Calu3 (cell line): ENCODE results near the gene DMAC2L. TPM values are rescaled to one million over a fixed set of nuclear protein-coding genes. Genes with fewer than 3 reads are reported as not detected.
"Not testable (repeated sequence)": the region's sequence is repeated elsewhere in the genome, so short reads cannot be mapped to it uniquely, and the experiment has no call there.

Experiments
- BruUV-seq: library from RNA; stranded (reverse); fragments of 400-500 nt; replicated peaks from 2 replicates; lab custom pipeline; 2021; lab: Mats Ljungman, UMichigan
- CTCF ChIA-PET: fragments of 300-600 bp; sonication (Branson Sonifier 250); formaldehyde crosslinking; loops from one replicate; lab custom pipeline; 2022; ENCODE audit warnings: antibody characterized with exemption; lab: Charles Lee
- DNase-seq: peaks from one replicate; pipeline ENCODE4 v3.0.0; 2022
- H3K27ac Mint-ChIP-seq: one replicate; pipeline ENCODE4 v1.8.0; 2022; ENCODE audit warnings: mixed read lengths; ENCODE audit not compliant: unreplicated experiment
- H3K27me3 Mint-ChIP-seq: one replicate; pipeline ENCODE4 v1.8.0; 2022; ENCODE audit warnings: mixed read lengths; ENCODE audit not compliant: unreplicated experiment
- H3K36me3 Mint-ChIP-seq: one replicate; pipeline ENCODE4 v1.8.0; 2022; ENCODE audit warnings: mild to moderate bottlenecking, moderate library complexity, mixed read lengths; ENCODE audit not compliant: insufficient read depth, unreplicated experiment
- H3K4me1 Mint-ChIP-seq: one replicate; pipeline ENCODE4 v1.8.0; 2022; ENCODE audit warnings: mild to moderate bottlenecking, low read depth, mixed read lengths; ENCODE audit not compliant: unreplicated experiment
- H3K4me3 Mint-ChIP-seq: one replicate; pipeline ENCODE4 v1.8.0; 2022; ENCODE audit warnings: mild to moderate bottlenecking, low read depth, moderate library complexity, mixed read lengths; ENCODE audit not compliant: unreplicated experiment
- H3K9me3 Mint-ChIP-seq: one replicate; pipeline ENCODE4 v1.8.0; 2022; ENCODE audit warnings: low read depth, mixed read lengths; ENCODE audit not compliant: unreplicated experiment
- intact Hi-C: fragments of 100-400 bp; cut with micrococcal nuclease; formaldehyde crosslinking; loops from one replicate; pipeline ENCODE4 v1.10.0; 2022; ENCODE audit not compliant: unreplicated experiment
- total RNA-seq: library from RNA; stranded (reverse); gene quantifications from 2 replicates; pipeline ENCODE4 v1.2.3, GENCODE V29; 2022
- TF ChIP-seq, protein P1 (sequence below): fragments of 200-600 bp; IDR thresholded peaks from one replicate; pipeline ENCODE4 v1.8.0; 2022; ENCODE audit warnings: antibody characterized with exemption; ENCODE audit not compliant: unreplicated experiment

DMAC2L gene
- total RNA-seq, 1 experiment from 2014 or later = 21.2 TPM

DNA sequence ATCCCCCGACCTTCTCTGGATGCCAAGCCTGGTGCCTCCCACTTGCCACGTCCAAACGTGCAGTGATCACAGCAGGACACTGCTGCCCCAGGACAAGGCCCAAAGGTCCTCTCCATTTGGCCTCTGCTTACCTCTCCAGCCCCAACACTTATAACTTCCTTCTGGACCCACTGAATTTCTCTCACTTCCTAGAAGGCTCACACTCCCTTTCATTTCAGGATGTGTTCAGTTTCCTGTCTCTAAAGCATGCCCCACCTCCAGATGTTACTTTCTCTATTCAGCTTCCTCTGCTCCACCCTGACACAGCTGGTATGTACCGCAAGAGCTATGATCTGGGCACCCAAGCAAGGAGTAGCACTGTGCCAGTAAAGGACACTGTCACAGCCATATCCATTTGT lies 51.6 kb downstream of the DMAC2L start:
- Mint-ChIP-seq H3K27me3 (no peaks in the 10 kb centered on the region), H3K9me3 (no peaks in the 10 kb centered on the region), H3K4me1 (peaks cover 26% of the 10 kb centered on the region), H3K27ac (no peak overlapping the region), H3K36me3 (no peaks in the 10 kb centered on the region), H3K4me3 (no peak overlapping the region)
- intact Hi-C loops = loop anchor here (2.0 kb wide), 1 partner anchor 33 kb away; the partner anchor contains the start of gene CDKL1
- DNase-seq = no peak
- BruUV-seq = no TSS peak
- CTCF ChIA-PET = no interaction called here
- TF ChIP-seq, protein P1, sequence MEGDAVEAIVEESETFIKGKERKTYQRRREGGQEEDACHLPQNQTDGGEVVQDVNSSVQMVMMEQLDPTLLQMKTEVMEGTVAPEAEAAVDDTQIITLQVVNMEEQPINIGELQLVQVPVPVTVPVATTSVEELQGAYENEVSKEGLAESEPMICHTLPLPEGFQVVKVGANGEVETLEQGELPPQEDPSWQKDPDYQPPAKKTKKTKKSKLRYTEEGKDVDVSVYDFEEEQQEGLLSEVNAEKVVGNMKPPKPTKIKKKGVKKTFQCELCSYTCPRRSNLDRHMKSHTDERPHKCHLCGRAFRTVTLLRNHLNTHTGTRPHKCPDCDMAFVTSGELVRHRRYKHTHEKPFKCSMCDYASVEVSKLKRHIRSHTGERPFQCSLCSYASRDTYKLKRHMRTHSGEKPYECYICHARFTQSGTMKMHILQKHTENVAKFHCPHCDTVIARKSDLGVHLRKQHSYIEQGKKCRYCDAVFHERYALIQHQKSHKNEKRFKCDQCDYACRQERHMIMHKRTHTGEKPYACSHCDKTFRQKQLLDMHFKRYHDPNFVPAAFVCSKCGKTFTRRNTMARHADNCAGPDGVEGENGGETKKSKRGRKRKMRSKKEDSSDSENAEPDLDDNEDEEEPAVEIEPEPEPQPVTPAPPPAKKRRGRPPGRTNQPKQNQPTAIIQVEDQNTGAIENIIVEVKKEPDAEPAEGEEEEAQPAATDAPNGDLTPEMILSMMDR = no peak

DNA sequence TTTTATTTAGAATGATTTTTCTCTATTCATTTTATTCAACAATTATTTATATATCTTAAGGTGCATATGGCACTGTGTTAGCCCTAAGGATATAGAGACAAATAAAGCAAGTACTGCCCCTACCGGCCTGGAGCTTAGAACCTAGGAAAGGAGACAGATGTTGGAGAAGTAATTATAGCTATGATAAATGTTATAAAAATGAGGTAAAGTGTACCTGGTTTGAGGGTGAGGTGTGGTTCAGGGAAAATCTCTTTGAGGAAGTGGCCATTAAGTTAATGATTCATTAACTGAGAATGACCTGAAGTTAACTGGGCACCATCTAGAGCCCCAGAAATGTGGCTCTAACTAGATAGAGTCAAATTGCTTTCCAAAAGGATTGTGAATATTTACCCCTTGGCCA lies 52.7 kb downstream of the DMAC2L start:
- no peak overlapping the region for H3K27ac Mint-ChIP-seq
- H3K4me3 Mint-ChIP-seq = no peak overlapping the region
- CTCF ChIA-PET = interaction anchor here (0.6 to 1.7 kb wide), 6 partner anchors 13 to 52 kb away, joined by 3 to 5 read pairs (median 4); partner anchors contain the start of gene DMAC2L
- H3K4me1 Mint-ChIP-seq = peaks cover 26% of the 10 kb centered on the region
- TF ChIP-seq, protein P1 = no peak
- no peak for DNase-seq
- no peaks in the 10 kb centered on the region for H3K9me3 Mint-ChIP-seq
- no peaks in the 10 kb centered on the region for H3K36me3 Mint-ChIP-seq
- no TSS peak for BruUV-seq
- intact Hi-C loops = loop anchor here (2.0 kb wide), 1 partner anchor 32 kb away; the partner anchor contains the start of gene CDKL1
- no peaks in the 10 kb centered on the region for H3K27me3 Mint-ChIP-seq

DNA sequence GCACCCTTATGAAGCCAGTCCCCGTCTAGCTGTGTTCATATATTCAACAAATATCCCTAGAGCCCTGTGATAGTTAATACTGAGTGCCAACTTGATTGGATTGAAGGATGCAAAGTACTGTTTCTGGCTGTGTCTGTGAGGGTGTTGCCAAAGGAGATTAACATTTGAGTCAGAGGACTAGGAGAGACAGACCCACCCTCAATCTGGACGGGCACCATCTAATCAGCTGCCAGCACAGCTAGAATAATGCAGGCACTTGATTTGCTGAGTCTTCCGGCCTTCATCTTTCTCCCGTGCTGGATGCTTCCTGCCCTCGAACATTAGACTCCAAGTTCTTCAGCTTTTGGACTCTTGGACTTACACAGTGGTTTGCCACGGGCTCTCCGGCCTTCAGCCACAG lies 53.4 kb downstream of the DMAC2L start:
- intact Hi-C loops = loop anchor here (2.0 kb wide), 1 partner anchor 31 kb away; the partner anchor contains the start of gene CDKL1
- H3K4me3 Mint-ChIP-seq, H3K36me3 Mint-ChIP-seq, H3K27ac Mint-ChIP-seq, H3K27me3 Mint-ChIP-seq, H3K9me3 Mint-ChIP-seq, DNase-seq, BruUV-seq: not testable (repeated sequence)
- CTCF ChIA-PET = interaction anchor here (1.1 to 1.7 kb wide), 2 partner anchors 18 to 53 kb away, joined by 3 to 5 read pairs; partner anchors contain the start of gene DMAC2L
- peaks cover 26% of the 10 kb centered on the region for H3K4me1 Mint-ChIP-seq

DNA sequence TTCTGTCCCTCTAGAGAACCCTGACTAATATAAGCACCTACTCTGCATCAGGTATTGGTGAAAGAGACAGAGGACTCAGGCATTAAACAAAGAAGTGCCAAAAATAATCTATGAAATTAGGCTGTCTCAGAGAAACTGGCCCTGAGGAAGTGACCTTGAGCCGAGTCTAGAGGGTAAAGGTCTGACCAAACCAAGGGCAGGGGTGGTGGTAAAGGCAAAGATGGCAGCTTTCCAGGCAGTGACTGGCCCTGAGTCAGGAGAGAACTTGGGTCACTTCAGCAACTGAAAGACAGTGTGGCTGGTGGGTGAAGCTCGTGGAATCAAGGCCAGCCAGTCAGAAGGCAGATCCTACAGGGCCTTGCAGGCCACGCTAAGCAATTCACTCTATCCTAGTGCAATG lies 54.0 kb downstream of the DMAC2L start:
- Mint-ChIP-seq H3K4me3 (no peak overlapping the region), H3K9me3 (no peaks in the 10 kb centered on the region), H3K27me3 (no peaks in the 10 kb centered on the region), H3K36me3 (no peaks in the 10 kb centered on the region), H3K4me1 (peaks cover 26% of the 10 kb centered on the region), H3K27ac (no peak overlapping the region)
- DNase-seq = no peak
- TF ChIP-seq, protein P1 = no peak
- CTCF ChIA-PET = interaction anchor here (0.6 to 1.7 kb wide), 2 partner anchors 19 to 74 kb away, joined by 5 read pairs; no protein-coding TSS in a partner anchor
- intact Hi-C loops = no loop called here
- BruUV-seq = no TSS peak

DNA sequence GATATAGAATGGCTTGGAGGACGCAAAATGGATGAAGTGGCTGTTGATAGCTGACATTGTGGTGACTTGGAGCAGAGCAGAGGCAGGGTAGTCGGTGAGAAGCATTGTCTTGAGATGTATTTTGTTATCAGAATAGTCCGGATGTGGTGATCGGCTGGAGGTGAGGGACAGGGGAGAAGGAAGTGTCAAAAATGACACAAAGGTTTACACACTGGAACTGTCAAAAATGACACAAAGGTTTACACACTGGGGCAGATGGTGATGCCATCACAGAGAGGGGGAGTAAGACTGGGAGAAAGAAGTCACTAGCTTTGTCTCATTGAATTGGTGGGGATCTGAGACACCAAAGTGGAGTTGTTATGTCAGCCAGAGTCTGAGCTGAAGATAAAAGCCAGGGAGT lies 54.5 kb downstream of the DMAC2L start:
- H3K27ac Mint-ChIP-seq = no peak overlapping the region
- peaks cover 26% of the 10 kb centered on the region for H3K4me1 Mint-ChIP-seq
- no TSS peak for BruUV-seq
- H3K9me3 Mint-ChIP-seq = no peaks in the 10 kb centered on the region
- no peaks in the 10 kb centered on the region for H3K27me3 Mint-ChIP-seq
- TF ChIP-seq, protein P1 = no peak
- intact Hi-C loops = no loop called here
- DNase-seq = no peak
- H3K36me3 Mint-ChIP-seq = no peaks in the 10 kb centered on the region
- CTCF ChIA-PET = no interaction called here
- no peak overlapping the region for H3K4me3 Mint-ChIP-seq
